Activated CD8-positive, alpha-beta memory T cell treated with anti-CD3 and anti-CD28 coated beads, Interleukin-2, amount 50 U/mL, for 48 hours (primary cell): ENCODE data around the gene VEGFA.

Experiments used
- DNase-seq: peaks from one replicate; pipeline ENCODE4 v3.0.0-alpha.2; 2020

The VEGFA gene

GRCh38 chr6:43739642-43740091 is 30.3 kb upstream of the VEGFA start:
- DNase-seq, result peak; percentile 38

- DNase-seq, result peak; percentile 39
These were observed 29.6 kb upstream of the VEGFA start for GRCh38 chr6:43740321-43740960.

- DNase-seq, result peak; percentile 43
These were observed 28.8 kb upstream of the VEGFA start for GRCh38 chr6:43740961-43741764.

DNA sequence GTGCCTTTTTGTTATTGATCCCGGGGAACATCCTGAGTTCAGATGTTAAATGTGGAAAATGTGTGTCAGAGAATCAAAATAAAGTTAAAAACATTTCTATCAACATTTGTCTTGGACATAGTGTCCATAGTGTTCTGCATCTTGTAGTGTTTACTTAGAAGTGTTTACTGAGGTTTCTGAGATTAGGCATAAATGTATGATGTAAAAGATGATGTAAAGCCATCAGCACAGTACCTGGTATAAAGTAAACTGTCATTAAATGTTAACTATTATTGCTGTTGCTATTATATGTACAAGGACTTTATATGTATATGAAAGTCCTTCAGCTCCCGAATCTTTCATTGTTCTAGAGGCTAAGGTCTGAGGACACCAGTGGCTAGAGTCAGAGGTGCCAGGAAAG is 28.2 kb upstream of the VEGFA start:
- no peak for DNase-seq

DNA sequence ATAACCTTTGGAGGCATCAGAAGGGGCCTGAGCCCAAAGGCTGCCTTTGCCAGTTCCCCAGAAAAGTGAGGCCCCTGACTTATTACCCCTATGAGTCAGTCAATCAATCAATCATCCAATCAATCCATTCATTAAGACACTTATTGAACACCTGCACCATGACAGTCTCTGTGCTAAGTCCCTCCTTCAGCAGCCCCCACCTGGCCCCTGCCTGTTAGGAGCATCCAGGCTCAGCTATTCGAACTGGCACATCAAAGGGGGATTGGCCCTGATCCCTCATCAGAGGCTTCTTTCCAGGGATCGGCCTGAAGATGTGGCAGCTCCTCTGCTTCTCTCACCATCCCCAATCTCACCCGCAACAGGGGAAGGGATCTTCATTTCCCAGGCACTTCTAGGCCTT is 27.7 kb upstream of the VEGFA start:
- DNase-seq, result peak; percentile 40

- DNase-seq, result peak; percentile 42
These were observed 26.9 kb upstream of the VEGFA start for GRCh38 chr6:43742931-43743632.

GRCh38 chr6:43743682-43744381 is 26.2 kb upstream of the VEGFA start:
- peak; percentile 33 for DNase-seq

- DNase-seq, result peak; percentile 36
These were observed 25.5 kb upstream of the VEGFA start for GRCh38 chr6:43744491-43744890.

DNA sequence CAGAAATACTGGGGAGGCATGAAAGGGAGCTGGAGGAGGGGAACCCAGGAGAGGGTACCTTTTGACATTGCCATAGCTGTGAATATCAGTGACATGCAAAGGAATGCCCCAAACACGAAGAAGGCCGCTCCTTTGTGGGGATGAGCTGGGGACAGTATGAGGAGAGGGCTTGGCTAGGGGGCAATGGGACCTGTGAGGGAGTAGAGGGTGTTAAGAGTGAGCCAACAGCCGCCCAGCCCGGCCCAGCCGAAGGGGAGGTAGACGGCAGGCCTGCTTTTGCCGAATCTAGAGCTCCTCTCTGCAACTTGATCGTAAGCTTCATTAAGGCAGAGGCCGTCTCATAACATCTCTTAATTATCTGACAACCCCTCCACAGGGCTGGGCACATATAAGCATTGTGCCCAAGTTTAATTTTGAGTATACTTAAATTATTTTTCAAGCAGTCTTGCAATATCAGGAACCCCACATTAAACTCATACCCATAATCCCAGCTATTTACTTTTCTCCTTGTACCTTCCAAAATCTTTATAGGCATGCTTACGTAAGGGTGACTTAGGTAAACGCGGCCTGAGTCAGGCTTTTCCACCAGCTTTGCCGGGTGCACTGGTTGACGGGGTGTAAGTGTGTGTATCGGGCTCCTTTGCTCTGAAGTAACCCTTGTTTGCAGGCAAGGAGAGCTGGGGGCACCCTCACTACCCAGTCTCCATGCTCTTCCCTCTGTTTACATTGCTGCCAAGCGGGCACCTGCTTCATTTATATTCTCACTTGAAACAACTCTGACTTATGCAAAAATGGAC is 24.9 kb upstream of the VEGFA start:
- DNase-seq, result peak; percentile 13

- DNase-seq, result peak; percentile 33
These were observed 23.9 kb upstream of the VEGFA start for GRCh38 chr6:43746071-43746470.

DNA sequence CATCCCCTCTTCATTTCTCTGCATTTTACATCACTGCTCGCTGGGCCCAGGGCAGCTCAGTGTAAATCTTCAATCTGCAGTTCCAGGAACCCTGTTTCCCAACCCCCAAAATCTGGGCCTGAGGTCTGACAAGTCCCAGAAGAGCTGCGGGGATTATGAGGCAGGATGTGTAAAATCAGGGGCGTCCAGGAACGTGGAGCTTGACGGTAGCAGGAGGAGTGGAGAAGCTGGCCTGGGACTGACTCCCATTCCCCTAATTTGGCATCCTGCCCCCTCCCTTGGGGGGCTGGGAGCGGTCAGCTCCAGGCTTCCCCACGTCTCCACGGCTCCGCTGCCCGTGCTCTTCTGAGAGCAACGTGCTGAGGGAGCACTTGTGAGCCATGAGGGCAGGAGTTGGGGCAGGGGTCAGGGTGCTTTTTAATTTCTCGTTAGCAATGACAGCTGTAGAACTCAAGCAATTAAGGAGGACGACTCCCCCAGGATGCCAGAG is 23.4 kb upstream of the VEGFA start:
- peak; percentile 40 for DNase-seq

- peak; percentile 32 for DNase-seq
These were observed 22.2 kb upstream of the VEGFA start for GRCh38 chr6:43747784-43748183.

- DNase-seq, result peak; percentile 6
These were observed 21.2 kb upstream of the VEGFA start for GRCh38 chr6:43748765-43749164.

GRCh38 chr6:43749461-43749860 is 20.6 kb upstream of the VEGFA start:
- no peak for DNase-seq

GRCh38 chr6:43750622-43751021 is 19.4 kb upstream of the VEGFA start:
- no peak for DNase-seq

- peak; percentile 15 for DNase-seq
These were observed 16.3 kb upstream of the VEGFA start for GRCh38 chr6:43753570-43754183.

DNA sequence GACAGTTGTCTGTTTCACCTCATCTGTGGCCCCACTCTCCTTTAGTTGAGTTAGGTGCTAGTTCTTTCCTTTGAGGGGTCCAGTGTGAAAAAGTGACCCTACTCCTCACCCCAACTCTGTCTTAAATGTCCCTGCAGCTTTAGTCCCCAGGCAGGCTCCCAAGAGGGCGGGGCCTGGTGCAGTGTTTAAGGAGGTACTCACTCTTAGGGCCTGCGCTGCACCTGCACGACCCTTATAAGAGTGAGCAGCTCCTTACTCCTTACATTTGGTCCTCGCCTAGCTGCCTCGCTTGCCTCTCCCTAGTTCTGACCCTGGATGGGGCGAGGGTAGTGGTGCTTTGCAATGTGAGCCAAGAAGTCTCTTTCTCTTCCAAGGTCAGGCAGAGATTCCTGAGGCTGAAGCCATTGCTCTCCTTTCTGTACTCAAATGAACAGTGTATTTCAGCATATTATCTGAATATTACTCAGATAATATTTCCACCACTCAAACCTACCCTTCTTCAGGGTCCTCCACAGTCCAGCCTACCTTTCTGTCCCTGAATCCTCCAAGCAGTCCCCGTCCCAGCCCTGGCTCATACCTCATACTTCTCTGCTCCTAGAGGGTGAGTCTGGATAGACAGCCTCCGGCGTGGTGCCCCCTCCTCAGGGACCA is 11.9 kb upstream of the VEGFA start:
- DNase-seq, result no peak

DNA sequence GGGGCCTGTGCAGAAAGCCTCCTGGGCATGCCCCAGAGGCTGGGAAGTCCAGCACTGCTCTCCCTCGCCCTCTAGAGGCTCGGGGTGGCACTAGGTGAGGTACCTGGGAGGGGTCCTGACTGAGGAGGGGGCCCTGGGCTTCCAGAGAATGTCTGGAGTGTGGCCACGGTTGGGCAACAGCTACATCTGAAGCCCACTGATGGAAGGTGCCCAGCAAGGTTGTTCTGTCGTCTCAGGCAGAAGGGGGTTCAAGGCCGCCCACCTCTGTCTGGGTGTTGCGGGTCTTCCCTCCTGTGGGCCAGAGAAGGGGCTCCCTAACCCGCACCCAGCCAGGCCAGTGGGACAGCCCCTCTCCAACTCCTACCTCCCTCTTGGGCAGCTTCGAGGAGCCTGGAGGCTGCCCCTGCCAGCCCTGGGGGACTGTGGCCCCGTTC is 11.4 kb upstream of the VEGFA start:
- DNase-seq, result no peak

GRCh38 chr6:43759136-43759906 is 10.7 kb upstream of the VEGFA start:
- DNase-seq, result no peak

DNA sequence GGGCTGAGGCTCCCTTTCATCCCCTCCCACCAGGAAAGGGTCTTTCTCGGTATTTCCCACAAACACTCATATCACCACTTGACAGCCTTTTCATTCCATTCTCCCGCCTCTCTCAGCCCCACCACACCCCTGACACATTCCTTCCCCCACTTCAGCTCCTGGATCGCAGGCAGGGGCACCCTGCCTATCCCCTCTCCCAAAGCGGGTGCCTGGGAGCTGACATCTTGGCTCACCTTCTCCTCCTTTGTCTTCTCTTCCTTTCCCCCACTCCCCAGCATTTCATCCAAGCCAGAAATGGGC is 10.2 kb upstream of the VEGFA start:
- DNase-seq, result no peak
